B cell (primary cell): ENCODE results near the gene WIPF1. TPM values are rescaled to one million over a fixed set of nuclear protein-coding genes. Genes with fewer than 3 reads are reported as not detected.

ENCODE experiments used
- ATAC-seq: fragments of 200-7000 bp; cut with Tn5 transposase; one replicate; pipeline ENCODE4 v1.10.0; 2021; ENCODE audit warnings: low read depth, mild to moderate bottlenecking, moderate number of reproducible peaks, moderate library complexity
- CTCF ChIA-PET: fragments of 350-600 bp; sonication (Branson Sonifier 250); formaldehyde crosslinking; loops from one replicate; lab custom pipeline; 2021; ENCODE audit warnings: antibody characterized with exemption, inconsistent platforms; lab: Charles Lee
- POLR2A ChIA-PET: fragments of 350-600 bp; sonication (Branson Sonifier 250); formaldehyde crosslinking; loops from one replicate; lab custom pipeline; 2021; ENCODE audit warnings: antibody characterized with exemption; lab: Charles Lee
- DNase-seq: peaks from one replicate; pipeline ENCODE4 v3.0.0; 2013
- H2AFZ ChIP-seq: 2 replicates; pipeline ENCODE4 v1.6.1; 2012; ENCODE audit warnings: mild to moderate bottlenecking, low read depth, low read length; ENCODE audit not compliant: insufficient read depth, poor library complexity, severe bottlenecking
- H3K27ac ChIP-seq, 2 donors: 1 replicate in 1 of 2; 2 replicates in 1 of 2; pipeline ENCODE4 v1.5.1; 2012 to 2013; ENCODE audit warnings: low read length in 2 of 2, mild to moderate bottlenecking in 2 of 2, moderate library complexity in 1 of 2
- H3K27me3 ChIP-seq, 4 experiments: fragments of 200-600 bp in 1 of 4; sonication (generic) in 1 of 4; replicated peaks in 1 of 4; 1 replicate in 2 of 4; 2 replicates in 2 of 4; pipeline versions ENCODE4 v1.6.1 to v1.7.0; 2013 to 2016; ENCODE audit warnings: low read length in 3 of 4, mild to moderate bottlenecking in 2 of 4, mixed read lengths in 1 of 4, moderate library complexity in 1 of 4; ENCODE audit not compliant: insufficient read depth in 4 of 4, control insufficient read depth in 3 of 4; ENCODE audit errors: control extremely low read depth in 1 of 4
- H3K36me3 ChIP-seq, 2 experiments: replicated peaks in 1 of 2; 1 replicate in 1 of 2; 2 replicates in 1 of 2; pipeline versions ENCODE4 v1.6.1 to v1.7.1; 2013; ENCODE audit warnings: low read length in 1 of 2; ENCODE audit not compliant: insufficient read depth in 2 of 2, control insufficient read depth in 1 of 2; ENCODE audit errors: control extremely low read depth in 1 of 2, extremely low read depth in 1 of 2
- H3K4me1 ChIP-seq, 2 donors: fragments of 200-600 bp in 1 of 2; sonication (generic) in 1 of 2; 1 replicate in 1 of 2; 2 replicates in 1 of 2; pipeline versions ENCODE4 v1.5.1 to v1.6.1; 2013 to 2017; ENCODE audit warnings: low read length in 2 of 2; ENCODE audit not compliant: control insufficient read depth in 2 of 2, insufficient read depth in 2 of 2
- H3K4me2 ChIP-seq: replicated peaks from 2 replicates; pipeline ENCODE3; 2012; ENCODE audit warnings: mild to moderate bottlenecking, low read depth, low read length; ENCODE audit not compliant: poor library complexity, severe bottlenecking
- H3K4me3 ChIP-seq, 5 experiments: fragments of 200-600 bp in 1 of 5; sonication (generic) in 1 of 5; 1 replicate in 3 of 5; 2 replicates in 2 of 5; pipeline versions ENCODE4 v1.5.1 to v1.7.0; 2011 to 2016; ENCODE audit warnings: low read length in 4 of 5, mild to moderate bottlenecking in 4 of 5, low read depth in 2 of 5, control low read depth in 1 of 5, moderate library complexity in 1 of 5; ENCODE audit not compliant: insufficient read depth in 1 of 5; ENCODE audit errors: control extremely low read depth in 1 of 5, extremely low read depth in 1 of 5
- H3K79me2 ChIP-seq: fragments of 200-600 bp; sonication (generic); one replicate; pipeline ENCODE4 v1.6.0; 2016; ENCODE audit warnings: low read length; ENCODE audit not compliant: control insufficient read depth, insufficient read depth
- H3K9ac ChIP-seq: fragments of 200-600 bp; sonication (generic); 2 replicates; pipeline ENCODE4 v1.6.1; 2017; ENCODE audit warnings: mild to moderate bottlenecking, low read length, moderate library complexity
- H3K9me3 ChIP-seq, 3 donors: one replicate each; pipeline versions ENCODE4 v1.6.1 to v1.7.1; 2013; ENCODE audit warnings: low read length in 2 of 3; ENCODE audit not compliant: control insufficient read depth in 2 of 3, insufficient read depth in 1 of 3; ENCODE audit errors: control extremely low read depth in 1 of 3
- H4K20me1 ChIP-seq: 2 replicates; pipeline ENCODE4 v1.6.0; 2012; ENCODE audit warnings: mild to moderate bottlenecking, low read length; ENCODE audit not compliant: insufficient read depth, control insufficient read depth, poor library complexity, severe bottlenecking
- H3K27ac Mint-ChIP-seq: one replicate; pipeline ENCODE4 v1.8.0; 2021; ENCODE audit warnings: mixed read lengths
- H3K27me3 Mint-ChIP-seq: one replicate; pipeline ENCODE4 v1.8.0; 2021; ENCODE audit warnings: mixed read lengths
- H3K4me1 Mint-ChIP-seq: one replicate; pipeline ENCODE4 v1.8.0; 2021; ENCODE audit warnings: mixed read lengths
- H3K4me3 Mint-ChIP-seq: one replicate; pipeline ENCODE4 v1.8.0; 2021; ENCODE audit warnings: mixed read lengths
- H3K9me3 Mint-ChIP-seq: one replicate; pipeline ENCODE4 v1.8.0; 2022; ENCODE audit warnings: mixed read lengths; ENCODE audit not compliant: insufficient read depth
- CTCF ChIP-seq: fragments of 200-600 bp; IDR thresholded peaks from one replicate; pipeline ENCODE4 v1.8.0; 2022; ENCODE audit warnings: antibody characterized with exemption, mild to moderate bottlenecking
- EZH2 ChIP-seq: IDR thresholded peaks from 2 replicates; pipeline ENCODE4 v1.6.1; 2012; ENCODE audit warnings: borderline replicate concordance, low read depth, mild to moderate bottlenecking, moderate library complexity, low read length; ENCODE audit not compliant: insufficient read depth, poor library complexity, severe bottlenecking
- WGBS: methylation state at CpG from one replicate; pipeline ENCODE4 v1.1.5; 2013; ENCODE audit warnings: missing lambda C conversion rate; ENCODE audit not compliant: insufficient coverage; 5-methylcytosine and 5-hydroxymethylcytosine counted together
- intact Hi-C: fragments of 100-400 bp; cut with micrococcal nuclease; formaldehyde crosslinking; loops from one replicate; pipeline ENCODE4 v1.10.0; 2022
- polyA plus RNA-seq: library from polyadenylated mRNA; depleted of rRNA; stranded (reverse); fragments of >200 nt; gene quantifications from 2 replicates; pipeline ENCODE4 v1.2.3, GENCODE V29; 2012
- total RNA-seq, 2 donors: library from RNA; stranded (reverse); fragments of 120-200 nt in 1 of 2; gene quantifications; 1 replicate in 1 of 2; 2 replicates in 1 of 2; pipeline versions ENCODE4 v1.2.3 to v1.2.4, GENCODE V29; 2013 to 2022

WIPF1 gene
- total and polyA plus RNA-seq, 2 donors (not counting 1 experiment from before 2014, with no cell fraction given), result 137 to 390 TPM

GRCh38 chr2:174518395-174518794 is 79.2 kb downstream of the WIPF1 start:
- Mint-ChIP-seq H3K9me3 (no peaks in the 10 kb centered on the region), H3K4me1 (peaks cover 17% of the 10 kb centered on the region), H3K4me3 (no peak overlapping the region), H3K27ac (no peak overlapping the region), H3K27me3 (no peaks in the 10 kb centered on the region)
- ATAC-seq, result no peak
- no peaks in the 10 kb centered on the region for H3K79me2 ChIP-seq
- DNase-seq, result no peak
- WGBS, result 90% methylated on average over 1 of the region's 2 CpGs
- H4K20me1 ChIP-seq, result no peaks in the 10 kb centered on the region
- no peak for TF ChIP-seq EZH2
- no peak for TF ChIP-seq CTCF
- no peak overlapping the region for H2AFZ ChIP-seq
- no peak overlapping the region for H3K27ac ChIP-seq
- H3K4me3 ChIP-seq, result no peak overlapping the region
- intact Hi-C loops, result no loop called here
- peaks cover 11 to 14% of the 10 kb centered on the region in 2 donors for H3K4me1 ChIP-seq
- H3K36me3 ChIP-seq, result no peaks in the 10 kb centered on the region
- no peaks in the 10 kb centered on the region for H3K27me3 ChIP-seq
- POLR2A ChIA-PET, result no interaction called here
- CTCF ChIA-PET, result interaction anchor here (1.6 kb wide), 1 partner anchor 56 kb away, joined by 6 read pairs; no protein-coding TSS in a partner anchor
- H3K4me2 ChIP-seq, result no peak overlapping the region
- no peaks in the 10 kb centered on the region for H3K9me3 ChIP-seq
- no peak overlapping the region for H3K9ac ChIP-seq

- peak; percentile 43 for ATAC-seq
- H3K9me3 ChIP-seq, result peaks cover 0 to 2% (median under 1%) of the 10 kb centered on the region in 3 donors
- no peak for TF ChIP-seq CTCF
- TF ChIP-seq EZH2, result no peak
- 62% methylated on average over 2 of the region's 5 CpGs for WGBS
- peak overlapping the region; percentile 53 for H2AFZ ChIP-seq
- H3K4me3 Mint-ChIP-seq, result peak overlapping the region; percentile 15
- DNase-seq, result peak; percentile 33
- no peaks in the 10 kb centered on the region for H3K36me3 ChIP-seq
- H3K4me2 ChIP-seq, result peak overlapping the region; percentile 52
- H3K4me1 Mint-ChIP-seq, result peaks cover 10% of the 10 kb centered on the region
- no peaks in the 10 kb centered on the region for H4K20me1 ChIP-seq
- peak overlapping the region; percentile 8 to 45 for H3K27ac ChIP-seq
- H3K27ac Mint-ChIP-seq, result peak overlapping the region; percentile 5
- no peaks in the 10 kb centered on the region for H3K9me3 Mint-ChIP-seq
- POLR2A ChIA-PET, result no interaction called here
- intact Hi-C loops, result no loop called here
- peak overlapping the region in 3 of 5 experiments; percentile 1 to 16 (median 3) for H3K4me3 ChIP-seq
- CTCF ChIA-PET, result interaction anchor here (1.0 to 1.6 kb wide), 5 partner anchors 53 to 183 kb away, joined by 3 to 6 read pairs (median 4); no protein-coding TSS in a partner anchor
- H3K79me2 ChIP-seq, result no peaks in the 10 kb centered on the region
- peak overlapping the region; percentile 25 for H3K9ac ChIP-seq
- H3K4me1 ChIP-seq, result peaks cover 11% of the 10 kb centered on the region in 2 donors
- H3K27me3 Mint-ChIP-seq, result no peaks in the 10 kb centered on the region
- H3K27me3 ChIP-seq, result no peaks in the 10 kb centered on the region
Measured at GRCh38 chr2:174516501-174517378, 80.9 kb downstream of the WIPF1 start.
